Trophoblast cell (in vitro differentiated cells and primary cell): Measurements from ENCODE around the gene DLX2.

Experiments
- DNase-seq, 2 donors: peaks; one replicate each; pipeline ENCODE4 v3.0.0-alpha.2; 2016
- H2AFZ ChIP-seq: 2 replicates; pipeline ENCODE4 v1.6.1; 2013; ENCODE audit warnings: low read length, moderate library complexity, mild to moderate bottlenecking; ENCODE audit not compliant: insufficient read depth, poor library complexity
- H2AK5ac ChIP-seq: 2 replicates; pipeline ENCODE4 v1.6.1; 2013; ENCODE audit warnings: mild to moderate bottlenecking, low read length
- H2BK120ac ChIP-seq: 2 replicates; pipeline ENCODE4 v1.6.1; 2013; ENCODE audit warnings: low read length, mild to moderate bottlenecking, moderate library complexity; ENCODE audit not compliant: insufficient read depth, poor library complexity
- H2BK12ac ChIP-seq: 2 replicates; pipeline ENCODE4 v1.6.1; 2013; ENCODE audit warnings: mild to moderate bottlenecking, low read length, moderate library complexity
- H2BK5ac ChIP-seq: 2 replicates; pipeline ENCODE4 v1.6.1; 2013; ENCODE audit warnings: low read length, low read depth, moderate library complexity, mild to moderate bottlenecking; ENCODE audit not compliant: poor library complexity
- H3K14ac ChIP-seq: 2 replicates; pipeline ENCODE4 v1.6.1; 2013; ENCODE audit warnings: mild to moderate bottlenecking, low read length
- H3K18ac ChIP-seq: 2 replicates; pipeline ENCODE4 v1.6.1; 2013; ENCODE audit warnings: mild to moderate bottlenecking, low read length
- H3K23ac ChIP-seq: 2 replicates; pipeline ENCODE4 v1.6.1; 2013; ENCODE audit warnings: low read length
- H3K27ac ChIP-seq: 2 replicates; pipeline ENCODE4 v1.5.1; 2013; ENCODE audit warnings: low read depth, mild to moderate bottlenecking, inconsistent platforms, low read length, moderate library complexity
- H3K27me3 ChIP-seq: 2 replicates; pipeline ENCODE4 v1.6.1; 2013; ENCODE audit warnings: inconsistent platforms, mild to moderate bottlenecking, low read length, moderate library complexity; ENCODE audit not compliant: insufficient read depth
- H3K36me3 ChIP-seq, 2 experiments: 1 replicate in 1 of 2; 2 replicates in 1 of 2; pipeline ENCODE4 v1.6.1; 2013; ENCODE audit warnings: low read length in 2 of 2, mild to moderate bottlenecking in 2 of 2, moderate library complexity in 1 of 2; ENCODE audit not compliant: insufficient read depth in 2 of 2, control insufficient read depth in 1 of 2
- H3K4ac ChIP-seq: 2 replicates; pipeline ENCODE4 v1.6.1; 2013; ENCODE audit warnings: low read depth, mild to moderate bottlenecking, low read length, moderate library complexity
- H3K4me1 ChIP-seq, 2 experiments: 1 replicate in 1 of 2; 2 replicates in 1 of 2; pipeline ENCODE4 v1.6.1; 2013; ENCODE audit warnings: low read length in 2 of 2, mild to moderate bottlenecking in 2 of 2, moderate library complexity in 1 of 2; ENCODE audit not compliant: insufficient read depth in 2 of 2, control insufficient read depth in 1 of 2
- H3K4me2 ChIP-seq: 2 replicates; pipeline ENCODE4 v1.6.1; 2013; ENCODE audit warnings: inconsistent platforms, mild to moderate bottlenecking, low read length, moderate library complexity
- H3K4me3 ChIP-seq: 2 replicates; pipeline ENCODE4 v1.5.1; 2013; ENCODE audit warnings: mild to moderate bottlenecking, low read depth, low read length, inconsistent platforms
- H3K79me1 ChIP-seq: one replicate; pipeline ENCODE4 v1.6.1; 2013; ENCODE audit warnings: low read length
- H3K79me2 ChIP-seq: 2 replicates; pipeline ENCODE4 v1.6.1; 2013; ENCODE audit warnings: low read length, mild to moderate bottlenecking; ENCODE audit not compliant: control insufficient read depth, insufficient read depth, poor library complexity
- H3K9ac ChIP-seq: 2 replicates; pipeline ENCODE4 v1.6.1; 2013; ENCODE audit warnings: mild to moderate bottlenecking, low read length
- H3K9me3 ChIP-seq: 2 replicates; pipeline ENCODE4 v1.6.1; 2013; ENCODE audit warnings: low read depth, mild to moderate bottlenecking, control low read depth, inconsistent platforms, low read length; ENCODE audit not compliant: insufficient read depth
- H4K12ac ChIP-seq: 2 replicates; pipeline ENCODE4 v1.6.1; 2013; ENCODE audit warnings: low read depth, mild to moderate bottlenecking, low read length, moderate library complexity
- H4K8ac ChIP-seq: 2 replicates; pipeline ENCODE4 v1.6.1; 2013; ENCODE audit warnings: low read depth, mild to moderate bottlenecking, low read length, moderate library complexity
- H4K91ac ChIP-seq: one replicate; pipeline ENCODE4 v1.6.1; 2013; ENCODE audit warnings: low read depth, mild to moderate bottlenecking, low read length, moderate library complexity
- WGBS: extraction: QIAGEN DNeasy Blood & Tissue Kit; methylation state at CpG from one replicate; pipeline ENCODE4 v1.1.7; 2013; ENCODE audit warnings: missing lambda C conversion rate; ENCODE audit not compliant: insufficient read length, insufficient coverage; ENCODE audit errors: extremely low coverage; 5-methylcytosine and 5-hydroxymethylcytosine counted together

The DLX2 gene

GRCh38 chr2:172087780-172088244, 14.9 kb downstream of the DLX2 start:
- peaks cover 13% of the 10 kb centered on the region for H3K79me2 ChIP-seq
- peaks cover 31% of the 10 kb centered on the region for H3K27me3 ChIP-seq
- peak overlapping the region; percentile 68 for H2AK5ac ChIP-seq
- peak overlapping the region; percentile 27 for H3K18ac ChIP-seq
- WGBS, result no CpG with 5 or more reads among the region's 23 CpGs
- H4K91ac ChIP-seq, result peak overlapping the region; percentile 91
- peaks cover 24 to 34% of the 10 kb centered on the region in 2 experiments for H3K4me1 ChIP-seq
- peak overlapping the region; percentile 67 for H2BK120ac ChIP-seq
- peak overlapping the region; percentile 85 for H3K14ac ChIP-seq
- peak overlapping the region; percentile 78 for H4K8ac ChIP-seq
- H2BK5ac ChIP-seq, result peak overlapping the region; percentile 32
- H3K27ac ChIP-seq, result peak overlapping the region; percentile 7
- no peak for DNase-seq
- H4K12ac ChIP-seq, result peak overlapping the region; percentile 71
- peak overlapping the region; percentile 72 for H3K4ac ChIP-seq
- peak overlapping the region; percentile 82 for H2BK12ac ChIP-seq
- no peak overlapping the region for H3K23ac ChIP-seq
- H3K9ac ChIP-seq, result no peak overlapping the region
- no peak overlapping the region for H2AFZ ChIP-seq
- H3K79me1 ChIP-seq, result peaks cover 44% of the 10 kb centered on the region
- H3K36me3 ChIP-seq, result peaks cover 0 to 8% of the 10 kb centered on the region in 2 experiments
- H3K4me2 ChIP-seq, result peak overlapping the region; percentile 95
- H3K9me3 ChIP-seq, result peaks cover 5% of the 10 kb centered on the region
- peak overlapping the region; percentile 16 for H3K4me3 ChIP-seq

GRCh38 chr2:172087207-172087779, 15.4 kb downstream of the DLX2 start:
- Histone ChIP-seq H3K79me1 (peaks cover 44% of the 10 kb centered on the region), H4K91ac (peak overlapping the region; percentile 91), H3K79me2 (peaks cover 13% of the 10 kb centered on the region), H3K27ac (peak overlapping the region; percentile 7), H4K8ac (peak overlapping the region; percentile 78), H3K9me3 (peaks cover 5% of the 10 kb centered on the region), H2BK120ac (peak overlapping the region; percentile 67), H3K4me2 (peak overlapping the region; percentile 95), H2AK5ac (peak overlapping the region; percentile 68), H3K9ac (no peak overlapping the region), H3K4ac (peak overlapping the region; percentile 72), H2BK5ac (peak overlapping the region; percentile 55), H3K4me3 (peak overlapping the region; percentile 62), H3K23ac (no peak overlapping the region), H4K12ac (peak overlapping the region; percentile 71), H3K14ac (peak overlapping the region; percentile 85), H3K18ac (peak overlapping the region; percentile 27), H3K4me1 (peaks cover 24 to 38% of the 10 kb centered on the region in 2 experiments), H2AFZ (no peak overlapping the region), H2BK12ac (peak overlapping the region; percentile 82), H3K27me3 (peaks cover 36% of the 10 kb centered on the region), H3K36me3 (peaks cover 0 to 8% of the 10 kb centered on the region in 2 experiments)
- no CpG with 5 or more reads among the region's 31 CpGs for WGBS
- no peak for DNase-seq

GRCh38 chr2:172086241-172087206, 16.2 kb downstream of the DLX2 start:
- H2BK12ac ChIP-seq, result peak overlapping the region; percentile 51
- H3K79me1 ChIP-seq, result peaks cover 44% of the 10 kb centered on the region
- H4K12ac ChIP-seq, result no peak overlapping the region
- H3K18ac ChIP-seq, result peak overlapping the region; percentile 55
- peak overlapping the region; percentile 7 for H3K27ac ChIP-seq
- peak overlapping the region; percentile 91 for H4K91ac ChIP-seq
- peak in 1 of 2 donors; percentile 69 for DNase-seq
- peaks cover 13% of the 10 kb centered on the region for H3K79me2 ChIP-seq
- H3K4me2 ChIP-seq, result peak overlapping the region; percentile 95
- no peak overlapping the region for H3K23ac ChIP-seq
- H3K36me3 ChIP-seq, result peaks cover 0 to 8% of the 10 kb centered on the region in 2 experiments
- peak overlapping the region; percentile 55 for H2BK5ac ChIP-seq
- peak overlapping the region; percentile 3 for H3K4ac ChIP-seq
- peaks cover 5% of the 10 kb centered on the region for H3K9me3 ChIP-seq
- H2AFZ ChIP-seq, result no peak overlapping the region
- peak overlapping the region; percentile 74 for H3K9ac ChIP-seq
- peak overlapping the region; percentile 45 for H2AK5ac ChIP-seq
- H3K27me3 ChIP-seq, result peaks cover 43% of the 10 kb centered on the region
- H3K14ac ChIP-seq, result peak overlapping the region; percentile 62
- peak overlapping the region; percentile 62 for H3K4me3 ChIP-seq
- peak overlapping the region; percentile 78 for H2BK120ac ChIP-seq
- peaks cover 24 to 38% of the 10 kb centered on the region in 2 experiments for H3K4me1 ChIP-seq
- WGBS, result no CpG with 5 or more reads among the region's 54 CpGs
- H4K8ac ChIP-seq, result peak overlapping the region; percentile 78

GRCh38 chr2:172085460-172086159, 17.1 kb downstream of the DLX2 start, which contains the start of gene DLX1:
TSS of gene DLX1 (plus strand) at chr2:172085507. CDS start at chr2:172085678, 171 bp downstream.
- no CpG with 5 or more reads among the region's 34 CpGs for WGBS

More at GRCh38 chr2:172085460-172086159, 17.1 kb downstream of the DLX2 start, which contains the start of gene DLX1:
- Histone ChIP-seq H3K4ac (peak within 1 kb of the TSS; percentile 13), H3K79me2 (peaks cover 13% of the 10 kb centered on the region), H2BK5ac (peak within 1 kb of the TSS; percentile 67), H4K8ac (peak within 1 kb of the TSS; percentile 70), H3K36me3 (peaks cover 0 to 8% of the 10 kb centered on the region in 2 experiments), H3K27me3 (peaks cover 52% of the 10 kb centered on the region), H2AFZ (peak within 1 kb of the TSS; percentile 72), H3K27ac (peak within 1 kb of the TSS; percentile 49), H3K14ac (peak within 1 kb of the TSS; percentile 46), H2BK12ac (peak within 1 kb of the TSS; percentile 51), H3K4me3 (peak within 1 kb of the TSS; percentile 81), H3K4me1 (peaks cover 23 to 39% of the 10 kb centered on the region in 2 experiments), H3K9ac (peak within 1 kb of the TSS; percentile 70), H4K91ac (peak within 1 kb of the TSS; percentile 91), H3K4me2 (peak within 1 kb of the TSS; percentile 95), H3K18ac (peak within 1 kb of the TSS; percentile 63), H3K79me1 (peaks cover 40% of the 10 kb centered on the region), H3K23ac (no peak within 1 kb of the TSS), H2BK120ac (peak within 1 kb of the TSS; percentile 44), H3K9me3 (peaks cover 5% of the 10 kb centered on the region), H2AK5ac (peak within 1 kb of the TSS; percentile 17), H4K12ac (peak within 1 kb of the TSS; percentile 15)
- DNase-seq, result no peak
